Measurements from ENCODE around the gene TNS1.
"Not testable (repeated sequence)": the region's sequence is repeated elsewhere in the genome, so short reads cannot be mapped to it uniquely, and the experiment has no call there.

The TNS1 gene

GRCh38 chr2:218029366-218030360 lies 26.9 kb upstream of the TNS1 start:
- no peak for DNase-seq

- DNase-seq: no peak
Observed at GRCh38 chr2:218028562-218029348, 26.0 kb upstream of the TNS1 start.

- no peak for DNase-seq
Observed at GRCh38 chr2:218028189-218028495, 25.3 kb upstream of the TNS1 start.

- DNase-seq: no peak
Observed at GRCh38 chr2:218027426-218028188, 24.8 kb upstream of the TNS1 start.

- no peak for DNase-seq
Observed at GRCh38 chr2:218026676-218027425, 24.1 kb upstream of the TNS1 start.

- no peak for DNase-seq
Observed at GRCh38 chr2:218026244-218026643, 23.4 kb upstream of the TNS1 start.

GRCh38 chr2:218024871-218025270 lies 22.1 kb upstream of the TNS1 start:
- no peak for DNase-seq

- DNase-seq: no peak
Observed at GRCh38 chr2:218024336-218024735, 21.5 kb upstream of the TNS1 start.

GRCh38 chr2:218023636-218024035 lies 20.8 kb upstream of the TNS1 start:
- DNase-seq: no peak

- no peak for DNase-seq
Observed at GRCh38 chr2:218022851-218023530, 20.2 kb upstream of the TNS1 start.

GRCh38 chr2:218022131-218022850 lies 19.5 kb upstream of the TNS1 start:
- no peak for DNase-seq

- no peak for DNase-seq
Observed at GRCh38 chr2:218021536-218022071, 18.8 kb upstream of the TNS1 start.

GRCh38 chr2:218020966-218021535 lies 18.3 kb upstream of the TNS1 start:
- no peak for DNase-seq

GRCh38 chr2:218020281-218020680 lies 17.5 kb upstream of the TNS1 start:
- DNase-seq: no peak

- no peak for DNase-seq
Observed at GRCh38 chr2:218019411-218020060, 16.7 kb upstream of the TNS1 start.

GRCh38 chr2:218018842-218019125 lies 16.0 kb upstream of the TNS1 start:
- DNase-seq: not testable (repeated sequence)

- DNase-seq: no peak
Observed at GRCh38 chr2:218017211-218018053, 14.6 kb upstream of the TNS1 start.

GRCh38 chr2:218016810-218017209 lies 14.0 kb upstream of the TNS1 start:
- no peak for DNase-seq

Data from NCI-H2227 treated with DMSO at 0.1 percent for 48 hours (cell line).